Posterior cingulate gyrus (tissue), 11 donors: ENCODE results near the gene MIS12.

Experiments used
- DNase-seq, 10 donors: peaks; one replicate each; pipeline versions ENCODE4 v3.0.0 to v3.0.0-alpha.2; 2020 to 2021; ENCODE audit warnings: mixed read lengths in 3 of 10
- intact Hi-C: fragments of 100-400 bp; cut with DNase I; formaldehyde crosslinking; loops from one replicate; pipeline ENCODE4 v1.15.1; 2023

The MIS12 gene

DNA sequence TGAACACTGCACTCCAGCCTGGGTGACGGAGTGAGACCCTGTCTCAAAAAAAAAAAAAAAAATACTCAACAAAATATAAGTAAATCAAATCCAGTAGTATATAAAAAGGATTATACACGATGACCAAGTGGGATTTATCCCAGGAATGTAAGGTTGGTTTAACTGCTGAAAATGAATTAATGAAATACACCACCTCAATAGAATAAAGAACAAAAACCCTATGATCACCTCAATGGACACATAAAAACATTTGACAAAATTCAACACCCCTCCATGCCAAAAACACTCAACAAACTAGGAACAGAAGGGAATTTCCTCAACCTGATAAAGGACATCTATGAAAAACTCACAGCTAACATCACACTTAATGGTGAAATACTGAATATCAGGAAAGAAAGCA, 6.6 kb downstream of the MIS12 start:
- intact Hi-C loops, result no loop called here
- DNase-seq, result no peak

DNA sequence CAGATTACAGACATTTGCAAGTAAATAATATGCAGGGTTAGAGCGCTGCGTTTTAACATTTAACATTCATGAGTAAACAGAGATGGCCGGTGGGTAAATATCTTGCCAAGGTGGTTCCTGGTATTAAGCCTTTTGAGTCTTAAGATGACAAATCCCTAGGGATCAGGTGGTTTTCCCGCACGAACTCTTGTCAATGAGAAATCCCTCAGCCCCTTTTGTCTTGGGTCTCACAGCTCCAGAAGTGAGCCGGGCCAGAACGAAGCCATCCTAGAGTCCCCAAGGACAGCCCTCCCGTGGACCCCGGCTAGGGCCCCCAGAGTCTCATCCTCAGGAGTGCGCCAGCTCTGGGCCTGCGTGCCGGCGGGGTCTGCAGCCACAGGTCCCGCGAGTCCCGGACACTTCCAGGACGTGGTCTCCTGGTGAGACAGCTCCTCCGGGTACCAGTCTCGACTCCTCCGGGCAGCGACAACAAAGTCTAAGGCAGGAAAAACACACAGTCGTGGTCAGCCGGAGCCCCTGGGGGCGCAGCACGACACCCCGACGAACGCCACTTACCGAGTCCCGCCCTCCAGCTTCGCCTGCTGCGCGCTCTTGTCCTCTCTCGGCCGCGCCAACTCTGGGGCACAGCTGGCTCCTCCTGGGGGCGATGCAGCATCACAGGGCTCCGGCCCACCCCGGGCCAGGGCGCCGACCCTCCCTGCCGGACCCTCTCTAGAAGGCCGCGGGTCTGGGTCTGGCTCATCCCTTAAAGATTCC, 13.3 kb downstream of the MIS12 start:
- DNase-seq, result peak in 8 of 10 donors; percentile 30 to 92 (median 54)
- intact Hi-C loops, result no loop called here

DNA sequence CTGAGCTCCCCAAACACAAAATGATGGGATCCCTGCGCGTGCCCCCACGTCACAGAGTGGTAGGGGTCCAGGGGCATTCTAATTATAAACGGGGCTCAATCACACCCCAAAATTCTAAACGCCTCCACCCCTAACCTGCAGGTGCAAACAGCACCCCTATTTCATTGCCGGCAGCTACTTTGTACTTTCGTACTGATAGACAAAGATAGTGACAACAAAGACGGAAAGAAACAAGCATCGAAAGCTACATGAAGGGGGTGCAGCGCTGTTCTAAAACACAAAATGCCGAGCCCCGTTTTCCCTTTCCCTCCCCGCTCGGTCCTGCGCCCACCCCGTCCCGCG, 13.9 kb downstream of the MIS12 start:
- intact Hi-C loops, result no loop called here
- DNase-seq, result no peak

DNA sequence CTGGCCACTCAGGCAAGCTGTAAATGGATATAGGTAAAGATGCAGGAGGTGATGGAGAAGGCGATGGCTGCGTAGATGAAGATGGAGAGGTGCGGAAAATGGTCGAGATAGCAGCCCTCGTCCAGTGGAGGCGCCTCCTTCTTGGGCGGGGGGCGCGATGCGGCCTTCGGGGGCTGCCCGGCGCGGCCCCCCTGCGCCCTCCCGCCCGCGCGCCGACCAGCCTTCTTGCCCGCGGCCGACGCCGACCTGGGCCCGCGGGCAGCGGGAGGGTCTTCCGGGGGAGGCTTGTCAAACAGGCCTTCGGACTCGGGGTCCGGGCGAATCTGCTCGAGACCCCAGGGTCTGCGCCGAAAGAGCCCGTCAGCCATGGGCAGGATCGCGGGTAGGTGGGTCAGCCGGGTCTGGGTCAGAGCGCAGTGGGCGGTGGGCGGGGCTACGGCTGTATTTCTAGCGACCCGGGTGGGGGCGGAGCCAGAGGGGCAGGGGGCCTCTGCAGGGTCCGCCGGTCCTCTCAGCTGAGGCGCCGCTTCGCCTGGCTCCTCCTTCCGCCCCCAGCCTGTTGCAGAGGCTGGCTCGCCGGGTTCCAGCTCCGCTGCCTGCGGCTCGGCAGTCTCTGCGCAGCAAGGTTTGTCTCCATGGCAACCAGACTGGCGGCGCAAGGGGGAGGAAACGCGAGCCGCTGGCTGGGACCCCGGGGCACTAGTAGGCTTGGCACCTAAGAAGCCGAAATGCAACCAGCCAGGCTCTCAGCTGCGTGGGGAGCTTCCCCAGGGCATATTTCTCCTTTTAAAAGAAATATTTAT, 14.4 kb downstream of the MIS12 start:
- intact Hi-C loops, result no loop called here
- peak; percentile 65 to 99 (median 93) for DNase-seq

DNA sequence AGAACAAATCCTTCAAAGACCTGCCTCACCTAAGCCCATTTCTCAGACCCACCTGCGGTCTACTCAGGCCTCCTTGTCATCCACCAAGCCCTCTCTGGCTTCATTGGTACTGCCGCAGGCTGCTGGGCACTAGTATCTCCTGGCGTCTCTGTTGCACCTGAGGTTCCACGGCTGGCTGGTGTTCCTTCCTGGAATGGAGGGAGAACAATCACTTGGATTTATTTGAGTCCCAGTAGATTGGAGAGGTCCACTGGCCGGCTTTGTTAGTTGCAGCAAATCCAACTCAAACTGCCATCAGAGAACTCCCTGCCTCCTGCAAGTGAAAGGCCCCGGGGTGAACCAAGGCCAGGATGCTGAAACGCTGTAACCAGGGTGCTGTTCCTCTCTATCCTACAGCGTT, 15.3 kb downstream of the MIS12 start:
- intact Hi-C loops, result no loop called here

DNA sequence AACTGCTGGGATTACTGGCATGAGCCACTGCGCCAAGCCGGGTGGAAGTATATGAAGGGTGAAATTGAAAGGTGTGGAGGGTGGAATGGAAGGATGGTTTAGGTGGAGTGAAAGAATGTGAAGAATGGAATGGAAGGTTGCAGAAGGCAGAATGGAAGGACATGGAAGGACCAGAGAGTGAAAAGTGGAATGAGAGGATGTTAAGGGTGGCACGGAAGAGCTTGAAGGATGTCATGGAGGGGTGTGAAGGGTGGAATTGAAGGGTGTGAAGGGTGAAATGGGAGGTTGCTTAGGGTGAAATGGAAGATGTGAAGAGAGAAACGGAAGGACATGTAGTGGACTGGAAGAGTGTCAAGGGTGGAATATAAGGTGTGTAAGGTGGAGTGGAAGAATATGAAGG, 16.2 kb downstream of the MIS12 start:
- intact Hi-C loops, result no loop called here
- no peak for DNase-seq

More for the DNA sequence above, 15.3 kb downstream of the MIS12 start:
- peak in 1 of 10 donors; percentile 78 for DNase-seq

DNA sequence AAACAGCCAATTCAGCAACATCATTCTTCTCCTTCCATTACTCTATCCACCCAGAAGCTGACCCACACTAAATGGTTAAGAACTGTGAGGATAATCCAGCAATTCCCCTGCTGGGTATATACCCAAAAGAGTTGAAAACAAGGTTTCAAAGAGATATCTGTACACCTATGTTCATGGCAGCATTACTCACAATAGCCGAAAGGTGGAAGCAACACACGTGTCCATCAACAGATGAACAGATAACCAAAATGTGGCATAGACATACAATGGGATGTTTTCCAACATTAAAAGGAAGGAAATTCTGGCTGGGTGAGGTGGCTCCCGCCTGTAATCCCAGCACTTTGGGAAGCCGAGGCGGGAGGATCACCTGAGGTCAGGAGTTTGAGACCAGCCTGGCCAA, 19.9 kb downstream of the MIS12 start:
- intact Hi-C loops, result no loop called here
- DNase-seq, result no peak

DNA sequence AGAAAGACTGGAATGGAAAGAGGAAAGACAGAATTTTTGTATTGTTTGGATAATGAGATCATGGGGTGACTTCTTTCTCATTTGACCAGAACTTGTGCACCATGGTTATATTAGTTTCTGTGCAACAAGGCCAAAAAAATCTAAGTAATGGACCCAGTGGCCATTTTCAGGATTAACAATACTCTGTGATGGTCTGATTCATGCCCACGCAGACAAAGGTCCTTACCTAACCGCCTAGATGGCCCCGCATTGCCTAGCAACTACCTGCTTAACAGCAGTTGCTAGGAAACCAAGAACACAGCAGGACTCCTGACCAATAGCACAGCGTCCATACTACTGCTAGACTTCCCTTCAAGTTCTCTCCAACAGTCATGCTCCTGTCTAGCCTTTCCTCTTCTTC, 22.4 kb downstream of the MIS12 start:
- intact Hi-C loops, result no loop called here
- DNase-seq, result no peak

DNA sequence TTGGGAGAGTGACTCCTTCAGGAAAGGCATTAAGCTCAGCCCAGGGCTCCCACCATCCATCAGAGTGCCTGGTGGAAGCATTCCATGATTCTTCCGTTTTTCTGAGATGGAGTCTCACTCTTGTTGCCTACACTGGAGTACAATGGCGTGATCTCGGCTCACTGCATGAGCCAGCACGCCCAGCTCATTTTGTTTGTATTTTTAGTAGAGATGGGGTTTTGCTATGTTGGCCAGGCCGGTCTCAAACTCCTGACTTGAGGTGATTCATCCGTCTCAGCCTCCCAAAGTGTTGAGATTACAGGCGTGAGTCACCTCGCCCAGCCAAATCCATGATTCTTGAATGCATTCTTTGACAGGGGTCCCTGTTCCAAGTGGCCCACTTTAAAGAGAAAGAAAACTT, 23.1 kb downstream of the MIS12 start:
- intact Hi-C loops, result no loop called here
- DNase-seq, result no peak

DNA sequence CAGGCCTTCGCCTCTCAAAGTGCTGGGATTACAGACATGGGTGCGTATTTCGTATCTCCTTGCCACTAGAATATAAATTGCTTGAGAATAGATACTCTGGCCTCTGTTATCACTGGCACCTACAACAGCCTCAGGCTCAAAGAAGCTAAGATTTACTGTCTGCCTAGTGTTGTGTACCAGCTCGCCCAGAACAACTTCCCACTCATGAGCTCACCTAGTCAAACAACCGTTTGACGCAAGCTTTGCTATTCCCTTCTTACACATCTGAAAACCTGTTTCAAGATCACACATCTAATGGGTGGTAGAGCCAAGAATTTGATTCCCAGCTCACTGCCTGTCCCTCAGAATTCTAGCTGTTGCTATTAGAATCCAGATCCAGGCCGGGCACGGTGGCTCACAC, 24.4 kb downstream of the MIS12 start:
- intact Hi-C loops, result no loop called here
- DNase-seq, result no peak

DNA sequence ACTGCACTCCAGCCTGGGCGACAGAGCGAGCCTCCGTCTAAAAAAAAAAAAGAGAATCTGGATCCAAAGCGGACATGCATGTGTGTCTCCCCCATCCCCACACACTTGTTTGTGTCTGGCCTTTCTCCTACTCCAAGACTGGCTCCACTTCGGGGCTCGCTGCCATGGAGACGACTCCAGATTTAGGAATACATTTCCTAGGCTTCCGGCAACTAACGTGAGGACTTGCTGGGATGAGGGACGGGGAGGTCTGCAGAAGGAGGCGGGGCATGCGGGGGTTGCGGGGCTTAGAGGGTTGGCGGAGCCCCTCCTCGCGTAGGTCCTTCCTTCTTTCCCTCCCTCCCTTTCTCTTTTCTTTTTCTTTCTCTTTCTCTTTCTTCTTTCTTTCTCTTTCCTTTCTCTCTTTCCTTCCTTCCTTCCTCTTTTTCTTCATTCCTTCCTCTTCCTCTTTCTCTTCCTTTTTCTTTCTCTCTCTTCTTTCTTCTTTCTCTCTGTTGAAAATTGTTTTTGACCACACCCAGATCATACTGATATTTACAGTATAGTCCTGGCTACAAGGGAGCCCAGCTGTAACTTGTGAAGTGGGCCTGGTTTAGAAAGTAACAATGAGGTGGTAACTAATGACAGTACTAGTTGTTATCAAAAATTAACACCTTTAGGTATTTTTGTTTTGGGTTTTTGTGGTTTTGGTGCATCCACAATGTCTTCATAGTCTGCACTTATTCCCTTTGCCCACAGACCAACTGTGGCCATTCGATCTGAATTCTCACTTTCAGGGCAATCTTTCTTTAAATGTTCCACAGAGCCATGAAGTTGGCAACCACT, 25.2 kb downstream of the MIS12 start:
- peak in 3 of 10 donors; percentile 16 to 34 (median 17) for DNase-seq
- intact Hi-C loops, result no loop called here

DNA sequence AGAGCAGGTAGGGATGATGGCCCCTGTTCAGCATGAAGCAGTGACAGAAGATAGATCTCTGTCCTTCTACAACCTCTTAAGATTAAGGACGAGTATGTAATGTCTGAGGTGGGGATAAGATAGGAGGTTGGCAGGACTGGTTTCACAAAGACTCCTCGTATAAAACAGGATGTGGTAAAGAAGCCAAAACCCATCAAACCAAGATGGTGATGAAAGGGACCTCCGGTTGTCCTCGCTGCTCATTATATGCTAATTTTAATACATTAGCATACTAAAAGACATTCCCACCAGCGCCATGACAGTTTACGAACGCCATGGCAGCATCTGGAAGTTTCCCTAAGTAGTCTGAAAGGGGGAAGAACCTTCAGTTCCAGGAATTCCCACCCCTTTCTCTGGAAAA, 27.3 kb downstream of the MIS12 start:
- DNase-seq, result no peak
- intact Hi-C loops, result no loop called here

DNA sequence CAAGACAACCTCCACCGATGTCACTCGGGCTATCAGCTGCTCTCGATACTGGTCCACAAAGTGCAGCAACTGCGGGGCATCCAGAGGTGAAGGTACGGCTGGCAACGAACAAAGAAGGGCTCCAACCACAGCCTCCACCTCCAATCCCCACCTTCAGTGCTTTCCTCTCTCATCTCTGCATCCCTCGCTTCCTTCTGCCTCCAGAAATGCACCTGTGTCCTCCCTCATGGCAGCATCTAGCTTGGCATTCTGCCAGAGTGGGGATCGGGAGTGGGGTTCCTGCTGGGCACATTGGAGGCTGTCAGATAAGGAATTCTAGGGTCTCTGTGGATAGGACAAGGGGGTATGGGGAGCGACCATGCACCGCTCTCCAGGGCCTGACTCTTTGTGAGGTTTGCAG, 28.6 kb downstream of the MIS12 start:
- intact Hi-C loops, result no loop called here
- no peak for DNase-seq

DNA sequence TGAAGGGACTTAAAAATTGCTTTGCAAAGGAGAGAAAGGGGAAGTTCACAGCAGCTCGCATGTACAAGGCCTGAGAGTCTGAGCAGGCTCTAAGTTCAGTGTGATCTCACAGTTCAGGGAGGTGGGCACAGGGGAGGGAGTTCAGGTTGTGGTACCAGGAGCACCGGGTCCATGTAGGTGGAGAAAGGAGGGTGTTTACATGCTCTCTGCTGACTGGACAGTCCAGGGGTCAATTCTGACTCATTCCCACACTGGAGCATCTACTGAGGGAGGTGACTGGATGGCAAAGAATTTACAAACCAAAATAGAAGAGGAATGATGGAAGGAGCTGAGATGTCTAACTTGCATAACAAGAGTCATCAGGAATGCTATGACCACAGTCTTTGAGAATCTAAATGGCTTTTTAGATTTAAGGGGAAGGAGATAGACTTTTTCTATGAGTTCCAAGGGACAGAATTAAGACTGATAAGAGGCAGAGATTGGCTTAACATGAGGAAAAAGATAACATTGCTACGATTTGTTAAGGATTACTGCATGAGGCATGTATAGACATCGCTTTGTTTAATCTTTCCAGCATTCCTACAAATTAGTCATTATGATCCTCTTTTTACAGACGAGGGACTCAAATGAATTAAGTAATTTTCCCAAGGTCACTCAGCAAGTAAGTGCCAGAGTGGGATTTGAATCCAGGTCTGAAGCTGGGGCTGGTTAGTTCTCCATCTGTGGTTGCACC, 29.9 kb downstream of the MIS12 start:
- intact Hi-C loops, result no loop called here
- no peak for DNase-seq

DNA sequence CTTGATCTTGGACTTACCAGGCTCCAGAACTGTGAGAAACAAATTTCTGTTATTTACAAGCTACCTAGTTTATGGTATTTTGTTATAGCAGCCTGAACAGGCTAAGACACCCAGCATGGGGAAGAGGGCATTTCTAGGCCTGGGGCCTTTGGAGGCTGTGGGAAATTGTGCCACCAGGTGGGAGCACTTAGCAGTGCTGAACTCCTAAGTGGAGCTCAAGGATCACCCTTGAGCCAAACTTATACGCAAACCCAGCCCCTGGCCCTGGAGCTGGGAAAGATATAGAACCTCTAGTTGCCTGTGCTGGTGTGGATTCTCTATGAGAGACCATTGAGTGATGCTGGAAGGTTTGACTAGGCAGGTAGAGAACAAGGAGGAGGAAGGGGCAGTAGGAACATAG, 36.1 kb downstream of the MIS12 start:
- intact Hi-C loops, result no loop called here
- no peak for DNase-seq

DNA sequence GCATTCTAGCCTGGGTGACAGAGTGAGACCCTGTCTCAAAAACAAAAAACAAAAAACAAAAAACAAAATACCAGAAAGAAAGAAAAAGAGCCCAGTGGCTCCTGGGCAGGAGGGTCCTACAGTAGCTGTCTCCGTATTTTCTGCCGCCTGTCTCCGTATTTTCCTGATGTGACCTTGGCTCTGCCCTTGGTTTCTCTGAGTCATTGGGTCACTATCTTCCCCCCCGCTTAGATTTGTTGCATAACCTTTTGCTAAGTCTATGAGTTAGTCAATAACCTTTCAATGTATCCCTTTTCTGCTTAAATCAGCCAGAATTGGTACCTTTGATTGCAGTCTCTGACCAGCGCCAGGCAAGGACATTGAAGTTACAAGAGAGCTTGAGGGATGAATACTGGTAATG, 36.9 kb downstream of the MIS12 start:
- DNase-seq, result no peak
- intact Hi-C loops, result no loop called here

DNA sequence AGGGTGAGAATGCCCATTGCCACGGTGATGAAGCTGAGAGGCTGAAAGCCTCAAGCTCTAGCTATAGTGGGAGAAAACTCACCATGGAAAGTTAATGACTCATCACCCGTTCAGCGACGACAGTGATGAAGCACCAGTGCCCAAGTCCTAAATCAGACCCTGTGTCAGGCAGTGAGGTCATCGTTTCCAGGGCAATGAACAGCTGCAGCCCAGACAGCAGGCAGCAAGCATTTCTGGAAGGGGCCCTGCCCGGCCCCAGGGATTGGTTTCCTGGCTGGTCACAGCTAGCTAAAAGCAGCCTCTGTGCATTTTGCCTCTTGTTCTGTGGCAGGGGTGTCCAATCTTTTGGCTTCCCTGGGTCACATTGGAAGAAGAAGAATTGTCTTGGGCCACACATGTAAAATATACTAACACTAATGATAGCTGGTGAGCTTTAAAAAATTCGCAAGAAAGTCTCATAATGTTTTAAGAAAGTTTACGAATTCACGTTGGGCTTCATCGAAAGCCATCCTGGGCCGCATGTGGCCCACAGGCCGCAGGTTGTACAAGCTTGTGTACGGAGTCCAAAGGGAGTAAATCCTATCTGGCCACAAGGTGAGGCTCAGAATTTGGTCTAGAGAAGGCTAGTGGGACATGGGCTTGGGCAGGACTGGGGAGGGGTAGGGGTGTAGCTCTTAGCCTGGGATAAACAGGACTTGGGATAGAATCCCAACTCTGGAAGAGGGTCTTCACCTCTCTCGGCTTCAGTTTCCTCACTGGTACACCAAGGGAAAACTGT, 40.6 kb downstream of the MIS12 start:
- intact Hi-C loops, result no loop called here
- peak in 7 of 10 donors; percentile 48 to 96 (median 74) for DNase-seq

DNA sequence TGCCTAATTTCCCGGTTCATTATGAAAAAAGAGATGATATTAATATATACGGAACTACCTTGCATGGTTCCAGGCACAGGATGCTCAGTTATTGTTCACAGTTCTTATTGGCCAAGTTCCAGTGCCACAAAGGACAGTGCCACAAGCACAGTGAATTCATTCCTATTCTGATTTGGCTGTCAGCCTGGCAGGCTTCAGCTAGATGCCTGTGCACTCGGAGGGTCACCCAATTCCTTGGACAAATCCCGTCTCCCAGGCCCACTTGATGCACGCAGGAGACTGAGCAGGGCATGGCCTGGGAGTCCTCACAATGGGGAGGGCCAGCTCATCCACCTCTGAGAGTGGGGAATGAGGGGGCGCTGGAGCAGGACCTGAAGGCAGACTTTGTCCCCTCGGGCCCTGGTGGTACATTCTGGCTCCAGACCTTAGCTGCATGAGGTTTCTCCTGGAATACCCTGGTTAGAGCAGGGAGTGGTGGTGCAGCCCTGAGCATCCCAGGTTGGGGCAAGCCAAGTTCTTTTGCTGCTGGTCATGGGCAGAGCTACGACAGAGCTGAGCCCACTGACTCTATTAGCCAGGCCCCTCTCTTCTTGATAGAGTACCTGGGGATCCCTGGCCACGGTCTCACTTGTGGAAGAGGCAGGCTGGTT, 41.4 kb downstream of the MIS12 start:
- no peak for DNase-seq
- intact Hi-C loops, result no loop called here
